Fibroblast of villous mesenchyme (primary cell): ENCODE measurements around the gene KCNJ14. TPM values are rescaled to one million over a fixed set of nuclear protein-coding genes. Genes with fewer than 3 reads are reported as not detected.
A peak's percentile ranks its signal among the peaks of the same experiment; 100 is the strongest.

Source experiments
- DNase-seq: peaks from one replicate; pipeline ENCODE4 v3.0.0-alpha.2; 2010; ENCODE audit warnings: low read depth
- H3K4me3 ChIP-seq: 2 replicates; pipeline ENCODE4 v1.5.1; 2011; ENCODE audit warnings: low read depth, mild to moderate bottlenecking, low read length
- total RNA-seq: library from RNA; depleted of rRNA; stranded (reverse); fragments of >200 nt; gene quantifications from 2 replicates; pipeline ENCODE4 v1.2.3, GENCODE V29; 2012
- TF ChIP-seq, protein P1 (sequence below): IDR thresholded peaks from 2 replicates; pipeline ENCODE4 v1.5.1; 2012; ENCODE audit warnings: low read depth, mild to moderate bottlenecking, low read length; ENCODE audit not compliant: insufficient read depth

Gene KCNJ14
- total RNA-seq, 1 donor, result 0.43 TPM

DNA sequence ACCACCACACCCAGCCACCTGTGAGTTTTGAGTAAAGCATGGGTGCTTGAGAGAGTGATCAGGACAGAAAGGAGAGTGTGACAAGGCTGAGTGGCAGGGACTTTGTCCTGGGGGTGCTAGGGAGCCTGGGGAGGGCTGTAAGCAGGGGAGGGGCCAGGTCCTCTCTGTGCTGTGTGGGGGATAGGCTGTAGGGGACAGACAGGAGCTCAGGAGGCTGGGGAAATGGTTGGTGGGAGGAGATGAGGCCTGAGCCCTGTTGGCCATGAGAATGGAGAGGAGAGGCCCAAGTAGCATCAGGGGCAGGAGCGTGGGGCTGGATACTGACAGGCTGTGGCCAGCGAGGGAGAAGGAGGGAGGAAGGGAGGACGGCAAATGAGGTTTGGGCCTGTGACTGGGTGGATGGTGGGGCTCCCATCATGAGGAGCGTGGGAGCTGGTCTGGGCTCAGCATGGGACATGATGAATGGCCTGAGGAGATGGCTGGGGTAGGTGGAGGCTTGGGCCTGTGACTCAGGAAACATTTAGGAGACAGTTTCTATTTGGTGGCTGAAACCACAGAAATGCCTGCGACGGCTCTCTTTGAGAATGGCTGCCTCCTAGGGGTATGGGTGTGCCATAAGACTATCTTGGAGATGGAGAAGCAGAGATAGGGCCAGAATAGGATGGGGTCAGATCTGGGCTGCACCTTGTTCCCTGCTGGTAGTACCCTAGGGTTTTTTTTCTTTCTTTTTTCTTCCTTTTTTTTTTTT, 36.9 kb upstream of the KCNJ14 start:
- no peak overlapping the region for H3K4me3 ChIP-seq
- DNase-seq, result peak; percentile 23
- TF ChIP-seq, protein P1, sequence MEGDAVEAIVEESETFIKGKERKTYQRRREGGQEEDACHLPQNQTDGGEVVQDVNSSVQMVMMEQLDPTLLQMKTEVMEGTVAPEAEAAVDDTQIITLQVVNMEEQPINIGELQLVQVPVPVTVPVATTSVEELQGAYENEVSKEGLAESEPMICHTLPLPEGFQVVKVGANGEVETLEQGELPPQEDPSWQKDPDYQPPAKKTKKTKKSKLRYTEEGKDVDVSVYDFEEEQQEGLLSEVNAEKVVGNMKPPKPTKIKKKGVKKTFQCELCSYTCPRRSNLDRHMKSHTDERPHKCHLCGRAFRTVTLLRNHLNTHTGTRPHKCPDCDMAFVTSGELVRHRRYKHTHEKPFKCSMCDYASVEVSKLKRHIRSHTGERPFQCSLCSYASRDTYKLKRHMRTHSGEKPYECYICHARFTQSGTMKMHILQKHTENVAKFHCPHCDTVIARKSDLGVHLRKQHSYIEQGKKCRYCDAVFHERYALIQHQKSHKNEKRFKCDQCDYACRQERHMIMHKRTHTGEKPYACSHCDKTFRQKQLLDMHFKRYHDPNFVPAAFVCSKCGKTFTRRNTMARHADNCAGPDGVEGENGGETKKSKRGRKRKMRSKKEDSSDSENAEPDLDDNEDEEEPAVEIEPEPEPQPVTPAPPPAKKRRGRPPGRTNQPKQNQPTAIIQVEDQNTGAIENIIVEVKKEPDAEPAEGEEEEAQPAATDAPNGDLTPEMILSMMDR, result no peak

DNA sequence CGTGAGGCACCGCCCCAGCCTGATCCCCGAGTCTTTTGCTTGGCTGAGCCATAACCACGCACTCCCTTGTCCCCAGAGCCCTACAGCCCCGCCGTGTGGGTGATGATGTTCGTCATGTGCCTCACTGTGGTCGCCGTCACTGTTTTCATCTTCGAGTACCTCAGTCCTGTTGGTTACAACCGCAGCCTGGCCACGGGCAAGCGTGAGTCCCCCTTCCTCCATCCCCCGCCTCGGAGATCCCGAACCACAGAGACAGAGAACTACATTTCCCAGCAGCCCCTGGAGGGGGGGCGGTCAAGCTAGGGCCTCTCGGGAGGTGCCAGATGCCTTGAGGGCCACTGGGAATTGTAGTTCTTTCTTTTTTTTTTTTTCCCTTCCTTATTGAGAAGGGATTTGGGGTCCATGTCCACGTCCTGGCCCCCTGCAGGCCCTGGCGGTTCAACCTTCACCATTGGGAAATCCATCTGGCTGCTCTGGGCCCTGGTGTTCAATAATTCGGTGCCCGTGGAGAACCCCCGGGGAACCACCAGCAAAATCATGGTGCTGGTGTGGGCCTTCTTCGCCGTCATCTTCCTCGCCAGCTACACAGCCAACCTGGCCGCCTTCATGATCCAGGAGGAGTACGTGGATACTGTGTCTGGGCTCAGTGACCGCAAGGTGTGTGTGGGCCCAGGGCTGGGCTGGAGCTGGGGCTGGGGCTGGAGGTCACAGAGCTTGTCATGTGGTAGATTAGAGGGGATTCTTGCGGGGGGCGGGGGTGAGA, 36.0 kb upstream of the KCNJ14 start:
- TF ChIP-seq, protein P1, result no peak
- DNase-seq, result peak; percentile 29
- H3K4me3 ChIP-seq, result no peak overlapping the region

DNA sequence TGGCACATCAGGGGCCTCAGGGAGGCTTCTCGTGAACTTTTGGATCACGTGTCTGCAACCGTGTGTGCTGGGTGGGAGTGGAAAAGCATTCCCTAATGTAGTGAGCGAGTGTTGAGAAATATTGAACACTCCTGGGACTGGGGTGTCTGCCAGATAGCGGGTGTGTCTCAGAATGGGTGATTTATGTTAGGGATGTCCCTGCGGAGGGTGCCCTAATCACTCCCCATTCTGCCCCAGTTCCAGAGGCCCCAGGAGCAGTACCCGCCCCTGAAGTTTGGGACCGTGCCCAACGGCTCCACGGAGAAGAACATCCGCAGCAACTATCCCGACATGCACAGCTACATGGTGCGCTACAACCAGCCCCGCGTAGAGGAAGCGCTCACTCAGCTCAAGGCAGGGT, 33.8 kb upstream of the KCNJ14 start:
- H3K4me3 ChIP-seq, result no peak overlapping the region
- TF ChIP-seq, protein P1, result no peak
- peak; percentile 58 for DNase-seq

DNA sequence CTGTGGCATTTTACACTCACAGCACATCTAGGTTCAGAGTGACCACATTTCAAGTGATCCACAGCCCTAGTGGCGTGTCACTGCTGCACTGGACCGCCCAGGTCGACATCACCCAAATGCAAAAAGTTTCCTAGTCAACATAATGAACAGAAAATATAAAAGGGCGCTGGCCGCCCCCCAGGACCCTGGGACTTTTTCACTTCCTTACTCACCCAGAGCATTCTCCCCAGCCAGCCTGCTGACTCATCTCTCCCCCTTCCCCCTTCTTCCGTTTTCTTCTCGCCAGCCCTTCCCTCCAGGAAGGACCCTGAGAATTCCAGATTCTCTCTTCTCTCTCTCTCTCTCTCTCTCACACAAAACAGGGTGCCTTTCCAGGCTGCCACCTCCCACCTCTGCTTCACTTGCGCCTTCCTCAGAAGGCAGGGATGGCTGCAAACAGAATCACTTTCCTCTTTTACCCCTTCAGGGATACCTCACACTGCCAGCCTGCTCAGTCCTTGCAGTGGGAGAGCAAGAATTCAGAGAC, 30.6 kb upstream of the KCNJ14 start:
- TF ChIP-seq, protein P1, result no peak
- H3K4me3 ChIP-seq, result no peak overlapping the region
- peak; percentile 62 for DNase-seq

DNA sequence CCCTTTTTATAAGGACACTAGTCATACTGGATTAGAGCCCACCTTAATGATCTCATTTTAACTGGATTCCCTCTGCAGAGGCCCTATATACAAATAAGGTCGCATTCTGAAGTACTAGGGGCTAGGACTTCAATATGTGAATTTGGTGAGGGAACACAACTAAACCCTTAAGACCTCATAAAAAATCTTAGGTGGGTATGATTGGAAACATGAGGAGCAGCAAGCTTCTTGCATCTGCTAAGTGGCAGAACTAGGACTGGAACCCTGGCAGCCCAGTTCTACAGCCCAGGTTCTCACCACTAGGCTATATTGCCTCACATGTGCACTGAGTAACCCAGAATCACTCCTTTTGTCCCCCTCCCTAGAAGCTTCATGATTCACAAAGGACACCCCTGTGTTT, 26.7 kb upstream of the KCNJ14 start:
- DNase-seq, result no peak
- no peak overlapping the region for H3K4me3 ChIP-seq
- TF ChIP-seq, protein P1, result no peak

DNA sequence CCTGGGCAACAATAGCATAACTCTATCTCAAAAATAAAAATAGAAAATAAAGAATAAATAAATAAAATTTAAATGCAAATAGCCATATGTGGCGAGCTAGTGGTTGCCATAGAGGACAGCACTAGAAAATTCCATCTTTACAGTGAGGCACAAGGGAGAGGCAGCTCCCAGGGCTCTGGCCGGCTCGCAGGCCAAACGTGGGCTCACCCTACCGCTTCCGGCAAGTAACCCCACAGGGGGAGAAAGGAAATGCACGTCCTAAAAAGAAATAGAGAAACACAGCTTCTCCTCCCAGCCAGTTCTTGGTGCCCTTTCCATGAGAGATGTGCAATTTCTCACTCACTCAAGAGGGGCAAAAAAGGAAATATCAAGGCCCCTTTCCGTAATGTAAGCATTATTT, 22.0 kb upstream of the KCNJ14 start:
- TF ChIP-seq, protein P1, result no peak
- no peak for DNase-seq
- no peak overlapping the region for H3K4me3 ChIP-seq
